A673 (cell line): Measurements from ENCODE around the gene TOP2A. TPM values are rescaled to one million over a fixed set of nuclear protein-coding genes. Genes with fewer than 3 reads are reported as not detected.
"Not testable (repeated sequence)": the region's sequence is repeated elsewhere in the genome, so short reads cannot be mapped to it uniquely, and the experiment has no call there.

Experiments
- BruUV-seq: library from RNA; stranded (reverse); fragments of 400-500 nt; replicated peaks from 2 replicates; lab custom pipeline; 2021; lab: Mats Ljungman, UMichigan
- CTCF ChIA-PET: fragments of 300-600 bp; sonication (Branson Sonifier 250); formaldehyde crosslinking; loops from one replicate; lab custom pipeline; 2022; ENCODE audit warnings: antibody characterized with exemption; lab: Charles Lee
- POLR2A ChIA-PET: fragments of 300-600 bp; sonication (Branson Sonifier 250); formaldehyde crosslinking; loops from one replicate; lab custom pipeline; 2022; ENCODE audit warnings: antibody characterized with exemption; ENCODE audit not compliant: low non-redundant PET; lab: Charles Lee
- DNase-seq: peaks from one replicate; pipeline ENCODE4 v3.0.0-alpha.2; 2015; ENCODE audit warnings: low spot score
- H3K27ac ChIP-seq: fragments of 200-600 bp; sonication (generic); 2 replicates; pipeline ENCODE4 v1.5.1; 2016; ENCODE audit warnings: mixed run types, low read depth, mild to moderate bottlenecking, mixed read lengths, antibody characterized with exemption, low read length; ENCODE audit not compliant: poor library complexity, severe bottlenecking
- H3K27me3 ChIP-seq: fragments of 200-600 bp; sonication (generic); replicated peaks from 2 replicates; pipeline ENCODE4 v1.6.1; 2017; ENCODE audit warnings: mixed run types, low read depth, mild to moderate bottlenecking, mixed read lengths, antibody characterized with exemption, low read length; ENCODE audit not compliant: insufficient read depth, poor library complexity
- H3K36me3 ChIP-seq: fragments of 200-600 bp; sonication (generic); 2 replicates; pipeline ENCODE4 v1.6.1; 2016; ENCODE audit warnings: mixed run types, mild to moderate bottlenecking, mixed read lengths, antibody characterized with exemption, low read length; ENCODE audit not compliant: insufficient read depth, poor library complexity, severe bottlenecking
- H3K4me1 ChIP-seq: fragments of 200-600 bp; sonication (generic); 2 replicates; pipeline ENCODE4 v1.6.1; 2017; ENCODE audit warnings: mixed run types, mild to moderate bottlenecking, mixed read lengths, antibody characterized with exemption, low read length; ENCODE audit not compliant: insufficient read depth, poor library complexity, severe bottlenecking
- H3K4me3 ChIP-seq: fragments of 200-600 bp; sonication (generic); 2 replicates; pipeline ENCODE4 v1.5.1; 2016; ENCODE audit warnings: low read depth, mixed run types, mild to moderate bottlenecking, mixed read lengths, low read length; ENCODE audit not compliant: poor library complexity, severe bottlenecking
- H3K9me3 ChIP-seq: fragments of 200-600 bp; sonication (generic); 2 replicates; pipeline ENCODE4 v1.6.1; 2016; ENCODE audit warnings: mixed run types, low read depth, mild to moderate bottlenecking, mixed read lengths, antibody characterized with exemption, low read length; ENCODE audit not compliant: poor library complexity, severe bottlenecking
- CTCF ChIP-seq: fragments of 300-800, 200-600 bp; sonication (generic); conservative IDR thresholded peaks from 2 replicates; pipeline ENCODE4 v1.5.1; 2017; ENCODE audit warnings: low read depth, mild to moderate bottlenecking, antibody characterized with exemption, low read length, moderate library complexity, mixed read lengths
- EZH2 ChIP-seq: fragments of 200-600 bp; sonication (generic); IDR thresholded peaks from 2 replicates; pipeline ENCODE4 v1.6.1; 2017; ENCODE audit warnings: borderline replicate concordance, low read depth, mild to moderate bottlenecking, mixed read lengths, antibody characterized with exemption, low read length; ENCODE audit not compliant: poor library complexity, severe bottlenecking
- intact Hi-C: fragments of 100-400 bp; cut with micrococcal nuclease; formaldehyde crosslinking; loops from one replicate; pipeline ENCODE4 v1.10.0; 2022; ENCODE audit not compliant: unreplicated experiment
- total RNA-seq: library from RNA; stranded (reverse); gene quantifications from 2 replicates; pipeline ENCODE4 v1.2.3, GENCODE V29; 2021

TOP2A gene
- total RNA-seq, 1 experiment from 2014 or later = 188 TPM

DNA sequence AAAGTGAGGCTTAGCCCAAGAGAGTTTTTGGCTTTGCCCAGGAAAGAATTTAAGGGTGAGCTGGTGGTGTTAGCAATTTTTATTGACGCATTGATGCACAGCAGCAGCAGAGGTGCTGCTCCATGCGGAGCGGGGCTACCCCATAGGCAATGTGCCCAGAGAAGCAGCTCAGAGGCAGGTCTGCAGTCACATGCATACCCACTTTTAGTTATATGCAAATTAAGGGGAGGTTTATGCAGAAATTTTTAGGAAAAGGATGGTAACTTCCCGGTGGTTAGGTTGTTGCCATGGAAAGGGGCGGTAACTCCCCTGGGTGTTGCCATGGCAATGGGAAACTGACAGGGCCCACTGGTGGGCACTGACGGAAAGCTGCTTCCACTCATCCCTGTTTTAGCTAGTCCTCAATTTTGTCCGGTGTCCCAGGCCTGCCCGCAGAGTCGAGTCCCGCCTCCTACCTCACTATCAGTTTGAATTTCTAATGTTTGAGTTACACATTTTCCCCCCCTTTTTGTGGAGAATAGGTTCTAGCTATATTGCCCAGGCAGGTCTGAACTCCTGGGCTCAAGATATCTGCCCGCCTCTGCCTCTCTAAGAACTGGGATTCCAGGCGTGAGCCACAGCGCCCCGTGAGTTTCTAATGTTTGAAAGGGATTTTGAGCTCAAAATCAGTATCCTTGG, 42.7 kb downstream of the TOP2A start:
- POLR2A ChIA-PET = no interaction called here
- intact Hi-C loops = no loop called here
- Histone ChIP-seq H3K4me1 (no peaks in the 10 kb centered on the region), H3K36me3 (no peaks in the 10 kb centered on the region), H3K4me3 (no peak overlapping the region), H3K27me3 (no peaks in the 10 kb centered on the region), H3K9me3 (no peaks in the 10 kb centered on the region), H3K27ac (no peak overlapping the region)
- CTCF ChIA-PET = interaction anchor here (0.6 kb wide), 1 partner anchor 10 kb away, joined by 3 read pairs; no protein-coding TSS in a partner anchor
- no peak for DNase-seq
- TF ChIP-seq EZH2 = no peak
- no peak for TF ChIP-seq CTCF
- BruUV-seq = no TSS peak

- intact Hi-C loops = no loop called here
- POLR2A ChIA-PET = no interaction called here
Observed at GRCh38 chr17:40373999-40374398, 43.7 kb downstream of the TOP2A start.

DNA sequence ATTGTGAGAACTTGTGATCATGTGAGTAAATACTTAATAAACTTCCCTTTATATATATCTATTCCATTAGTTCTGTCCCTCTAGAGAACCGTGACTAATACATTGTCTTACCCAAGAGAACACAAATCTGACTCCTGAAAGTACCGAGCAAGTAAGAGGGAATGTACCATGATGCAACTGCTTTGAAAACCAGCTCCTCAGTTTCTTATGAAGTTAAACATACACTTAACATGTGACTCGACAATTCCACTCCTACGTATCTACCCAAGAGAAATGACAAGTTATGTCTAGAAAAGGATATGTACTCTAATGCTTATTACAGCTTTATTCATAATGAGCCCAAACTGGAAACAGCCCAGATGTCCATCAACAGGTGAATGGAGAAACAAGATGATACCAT, 44.4 kb downstream of the TOP2A start:
- ChIA-PET CTCF (no interaction called here), POLR2A (no interaction called here)
- DNase-seq = no peak
- intact Hi-C loops = no loop called here
- Histone ChIP-seq H3K36me3 (no peaks in the 10 kb centered on the region), H3K4me1 (no peaks in the 10 kb centered on the region), H3K27ac (no peak overlapping the region), H3K27me3 (no peaks in the 10 kb centered on the region), H3K4me3 (no peak overlapping the region), H3K9me3 (no peaks in the 10 kb centered on the region)
- BruUV-seq = no TSS peak
- TF ChIP-seq EZH2 (no peak), CTCF (no peak)

More at GRCh38 chr17:40373999-40374398, 43.7 kb downstream of the TOP2A start:
- TF ChIP-seq CTCF = no peak
- no peak for TF ChIP-seq EZH2
- no peak for DNase-seq
- BruUV-seq = no TSS peak
- Histone ChIP-seq H3K4me1 (no peaks in the 10 kb centered on the region), H3K27ac (no peak overlapping the region), H3K36me3 (no peaks in the 10 kb centered on the region), H3K4me3 (no peak overlapping the region), H3K9me3 (no peaks in the 10 kb centered on the region), H3K27me3 (no peaks in the 10 kb centered on the region)
- CTCF ChIA-PET = interaction anchor here (0.6 kb wide), 1 partner anchor 9 kb away, joined by 3 read pairs; no protein-coding TSS in a partner anchor

- BruUV-seq, intact Hi-C loops, CTCF ChIA-PET, H3K27me3 ChIP-seq, DNase-seq, H3K4me3 ChIP-seq, H3K4me1 ChIP-seq, H3K36me3 ChIP-seq, POLR2A ChIA-PET, H3K27ac ChIP-seq, H3K9me3 ChIP-seq: not testable (repeated sequence)
Observed at GRCh38 chr17:40372644-40373043, 45.1 kb downstream of the TOP2A start.
